T-helper 1 cell (primary cell): ENCODE data around the gene INPP5D.
"Not testable (repeated sequence)": the region's sequence is repeated elsewhere in the genome, so short reads cannot be mapped to it uniquely, and the experiment has no call there.

Experiments used
- DNase-seq, 5 donors: peaks; one replicate each; pipeline ENCODE4 v3.0.0-alpha.2; 2012 to 2020

The INPP5D gene

GRCh38 chr2:233118648-233119000 is 58.5 kb downstream of the INPP5D start:
- no peak for DNase-seq

GRCh38 chr2:233119123-233119522 is 59.0 kb downstream of the INPP5D start:
- no peak for DNase-seq

GRCh38 chr2:233119806-233120205 is 59.7 kb downstream of the INPP5D start:
- DNase-seq = no peak

- DNase-seq = no peak
Observed at GRCh38 chr2:233120459-233120858, 60.3 kb downstream of the INPP5D start.

- no peak for DNase-seq
Observed at GRCh38 chr2:233121856-233122255, 61.7 kb downstream of the INPP5D start.

- DNase-seq = no peak
Observed at GRCh38 chr2:233122541-233122940, 62.4 kb downstream of the INPP5D start.

GRCh38 chr2:233123576-233123975 is 63.4 kb downstream of the INPP5D start:
- not testable (repeated sequence) for DNase-seq

- no peak for DNase-seq
Observed at GRCh38 chr2:233124421-233125080, 64.4 kb downstream of the INPP5D start.

GRCh38 chr2:233125455-233126065 is 65.4 kb downstream of the INPP5D start:
- DNase-seq = no peak

- no peak for DNase-seq
Observed at GRCh38 chr2:233129351-233129978, 69.3 kb downstream of the INPP5D start.

- DNase-seq = no peak
Observed at GRCh38 chr2:233130024-233130423, 69.9 kb downstream of the INPP5D start.

- DNase-seq = no peak
Observed at GRCh38 chr2:233130481-233131020, 70.4 kb downstream of the INPP5D start.

GRCh38 chr2:233131936-233132720 is 72.0 kb downstream of the INPP5D start:
- no peak for DNase-seq

GRCh38 chr2:233133239-233133638 is 73.1 kb downstream of the INPP5D start:
- DNase-seq = no peak

- DNase-seq = no peak
Observed at GRCh38 chr2:233135421-233135820, 75.3 kb downstream of the INPP5D start.

GRCh38 chr2:233137040-233137439 is 76.9 kb downstream of the INPP5D start:
- DNase-seq = no peak

GRCh38 chr2:233140077-233140585 is 80.0 kb downstream of the INPP5D start:
- DNase-seq = no peak

- no peak for DNase-seq
Observed at GRCh38 chr2:233140978-233141377, 80.8 kb downstream of the INPP5D start.

GRCh38 chr2:233141901-233142300 is 81.8 kb downstream of the INPP5D start:
- peak in 1 of 5 donors; percentile 6 for DNase-seq

GRCh38 chr2:233142355-233142897 is 82.3 kb downstream of the INPP5D start:
- DNase-seq = peak in 1 of 5 donors; percentile 57

- DNase-seq = no peak
Observed at GRCh38 chr2:233143700-233144331, 83.7 kb downstream of the INPP5D start.

GRCh38 chr2:233145726-233146125 is 85.6 kb downstream of the INPP5D start:
- DNase-seq = no peak
